HEK293 (cell line): Measurements from ENCODE around the gene TM2D1.

Source experiments
- SETDB1 ChIP-seq: IDR thresholded peaks from one replicate; pipeline ENCODE4 v1.6.1; 2017; ENCODE audit warnings: mild to moderate bottlenecking, low read length, moderate library complexity, mixed read lengths; ENCODE audit not compliant: insufficient read length
- SP2 ChIP-seq: fragments of 450-650 bp; formaldehyde crosslinking; IDR thresholded peaks from 2 replicates; pipeline ENCODE4 v1.5.1; 2016; ENCODE audit warnings: missing biosample characterization, missing genetic modification characterization
- ZNF274 ChIP-seq, 2 experiments: fragments of 200-500 bp in 1 of 2; fragments of 450-650 bp in 1 of 2; sonication (Bioruptor generic) in 1 of 2; formaldehyde crosslinking in 1 of 2; IDR thresholded peaks; 2 replicates each; pipeline versions ENCODE4 v1.5.1 to v1.6.1; 2014 to 2016; ENCODE audit warnings: borderline replicate concordance in 1 of 2, inconsistent platforms in 1 of 2, low read length in 1 of 2, missing biosample characterization in 1 of 2, missing genetic modification characterization in 1 of 2
- ZNF549 ChIP-seq: fragments of 450-650 bp; IDR thresholded peaks from 2 replicates; pipeline ENCODE4 v1.5.1; 2018; ENCODE audit warnings: missing biosample characterization, missing genetic modification characterization, mild to moderate bottlenecking, inconsistent platforms, moderate library complexity
- TF ChIP-seq, protein P1 (sequence below): fragments of 450-650 bp; formaldehyde crosslinking; IDR thresholded peaks from 2 replicates; pipeline ENCODE4 v1.5.1; 2016; ENCODE audit warnings: missing biosample characterization, missing genetic modification characterization
- TF ChIP-seq, protein P2 (sequence below): fragments of 450-650 bp; formaldehyde crosslinking; IDR thresholded peaks from 2 replicates; pipeline ENCODE4 v1.5.1; 2016; ENCODE audit warnings: missing biosample characterization, missing genetic modification characterization
- TF ChIP-seq, protein P3 (sequence below): fragments of 450-650 bp; formaldehyde crosslinking; conservative IDR thresholded peaks from 2 replicates; pipeline ENCODE4 v1.5.1; 2016; ENCODE audit warnings: low read depth, missing biosample characterization, missing genetic modification characterization

DNA sequence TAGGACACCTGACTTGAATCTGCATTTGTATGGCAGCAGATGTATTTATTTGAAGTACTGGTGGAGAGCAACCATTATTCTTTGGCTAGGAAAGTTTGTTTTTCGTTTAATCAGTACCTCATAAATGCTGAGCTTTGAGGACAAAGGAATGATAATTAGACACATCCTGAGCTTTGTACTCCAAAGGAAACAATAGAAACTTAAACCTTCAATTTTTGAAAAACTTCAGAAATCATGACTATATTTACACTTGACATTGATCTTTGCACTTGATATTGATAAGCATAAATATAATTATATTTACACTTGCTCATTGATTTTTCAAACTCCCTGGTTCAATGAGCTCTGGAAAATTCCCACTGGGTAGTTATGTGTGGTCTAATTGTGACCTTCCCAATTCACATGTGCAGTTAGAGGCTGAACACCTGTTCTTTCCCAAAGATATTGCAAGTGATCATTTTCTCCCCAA lies 28.0 kb upstream of the TM2D1 start:
- TF ChIP-seq SP2 (tag by site-specific recombination): no peak
- TF ChIP-seq, protein P1, sequence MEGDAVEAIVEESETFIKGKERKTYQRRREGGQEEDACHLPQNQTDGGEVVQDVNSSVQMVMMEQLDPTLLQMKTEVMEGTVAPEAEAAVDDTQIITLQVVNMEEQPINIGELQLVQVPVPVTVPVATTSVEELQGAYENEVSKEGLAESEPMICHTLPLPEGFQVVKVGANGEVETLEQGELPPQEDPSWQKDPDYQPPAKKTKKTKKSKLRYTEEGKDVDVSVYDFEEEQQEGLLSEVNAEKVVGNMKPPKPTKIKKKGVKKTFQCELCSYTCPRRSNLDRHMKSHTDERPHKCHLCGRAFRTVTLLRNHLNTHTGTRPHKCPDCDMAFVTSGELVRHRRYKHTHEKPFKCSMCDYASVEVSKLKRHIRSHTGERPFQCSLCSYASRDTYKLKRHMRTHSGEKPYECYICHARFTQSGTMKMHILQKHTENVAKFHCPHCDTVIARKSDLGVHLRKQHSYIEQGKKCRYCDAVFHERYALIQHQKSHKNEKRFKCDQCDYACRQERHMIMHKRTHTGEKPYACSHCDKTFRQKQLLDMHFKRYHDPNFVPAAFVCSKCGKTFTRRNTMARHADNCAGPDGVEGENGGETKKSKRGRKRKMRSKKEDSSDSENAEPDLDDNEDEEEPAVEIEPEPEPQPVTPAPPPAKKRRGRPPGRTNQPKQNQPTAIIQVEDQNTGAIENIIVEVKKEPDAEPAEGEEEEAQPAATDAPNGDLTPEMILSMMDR (tag by site-specific recombination): no peak
- TF ChIP-seq SETDB1: no peak
- TF ChIP-seq, protein P2, sequence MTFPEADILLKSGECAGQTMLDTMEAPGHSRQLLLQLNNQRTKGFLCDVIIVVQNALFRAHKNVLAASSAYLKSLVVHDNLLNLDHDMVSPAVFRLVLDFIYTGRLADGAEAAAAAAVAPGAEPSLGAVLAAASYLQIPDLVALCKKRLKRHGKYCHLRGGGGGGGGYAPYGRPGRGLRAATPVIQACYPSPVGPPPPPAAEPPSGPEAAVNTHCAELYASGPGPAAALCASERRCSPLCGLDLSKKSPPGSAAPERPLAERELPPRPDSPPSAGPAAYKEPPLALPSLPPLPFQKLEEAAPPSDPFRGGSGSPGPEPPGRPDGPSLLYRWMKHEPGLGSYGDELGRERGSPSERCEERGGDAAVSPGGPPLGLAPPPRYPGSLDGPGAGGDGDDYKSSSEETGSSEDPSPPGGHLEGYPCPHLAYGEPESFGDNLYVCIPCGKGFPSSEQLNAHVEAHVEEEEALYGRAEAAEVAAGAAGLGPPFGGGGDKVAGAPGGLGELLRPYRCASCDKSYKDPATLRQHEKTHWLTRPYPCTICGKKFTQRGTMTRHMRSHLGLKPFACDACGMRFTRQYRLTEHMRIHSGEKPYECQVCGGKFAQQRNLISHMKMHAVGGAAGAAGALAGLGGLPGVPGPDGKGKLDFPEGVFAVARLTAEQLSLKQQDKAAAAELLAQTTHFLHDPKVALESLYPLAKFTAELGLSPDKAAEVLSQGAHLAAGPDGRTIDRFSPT (tag by site-specific recombination): no peak
- TF ChIP-seq ZNF549 (tag by site-specific recombination): no peak
- TF ChIP-seq, protein P3, sequence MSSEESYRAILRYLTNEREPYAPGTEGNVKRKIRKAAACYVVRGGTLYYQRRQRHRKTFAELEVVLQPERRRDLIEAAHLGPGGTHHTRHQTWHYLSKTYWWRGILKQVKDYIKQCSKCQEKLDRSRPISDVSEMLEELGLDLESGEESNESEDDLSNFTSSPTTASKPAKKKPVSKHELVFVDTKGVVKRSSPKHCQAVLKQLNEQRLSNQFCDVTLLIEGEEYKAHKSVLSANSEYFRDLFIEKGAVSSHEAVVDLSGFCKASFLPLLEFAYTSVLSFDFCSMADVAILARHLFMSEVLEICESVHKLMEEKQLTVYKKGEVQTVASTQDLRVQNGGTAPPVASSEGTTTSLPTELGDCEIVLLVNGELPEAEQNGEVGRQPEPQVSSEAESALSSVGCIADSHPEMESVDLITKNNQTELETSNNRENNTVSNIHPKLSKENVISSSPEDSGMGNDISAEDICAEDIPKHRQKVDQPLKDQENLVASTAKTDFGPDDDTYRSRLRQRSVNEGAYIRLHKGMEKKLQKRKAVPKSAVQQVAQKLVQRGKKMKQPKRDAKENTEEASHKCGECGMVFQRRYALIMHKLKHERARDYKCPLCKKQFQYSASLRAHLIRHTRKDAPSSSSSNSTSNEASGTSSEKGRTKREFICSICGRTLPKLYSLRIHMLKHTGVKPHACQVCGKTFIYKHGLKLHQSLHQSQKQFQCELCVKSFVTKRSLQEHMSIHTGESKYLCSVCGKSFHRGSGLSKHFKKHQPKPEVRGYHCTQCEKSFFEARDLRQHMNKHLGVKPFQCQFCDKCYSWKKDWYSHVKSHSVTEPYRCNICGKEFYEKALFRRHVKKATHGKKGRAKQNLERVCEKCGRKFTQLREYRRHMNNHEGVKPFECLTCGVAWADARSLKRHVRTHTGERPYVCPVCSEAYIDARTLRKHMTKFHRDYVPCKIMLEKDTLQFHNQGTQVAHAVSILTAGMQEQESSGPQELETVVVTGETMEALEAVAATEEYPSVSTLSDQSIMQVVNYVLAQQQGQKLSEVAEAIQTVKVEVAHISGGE (tag by site-specific recombination): no peak
- no peak for TF ChIP-seq ZNF274 (IDR thresholded peaks at IDR 0.05; ENCODE audit: low read length)
- no peak for TF ChIP-seq ZNF274 (tag by site-specific recombination; IDR thresholded peaks at IDR 0.05; ENCODE audit: borderline replicate concordance)
